AG10803 (cell line): Measurements from ENCODE around the gene GNLY.
"Not testable (repeated sequence)": the region's sequence is repeated elsewhere in the genome, so short reads cannot be mapped to it uniquely, and the experiment has no call there.

Source experiments
- DNase-seq: peaks from one replicate; pipeline ENCODE4 v3.0.0; 2010; ENCODE audit warnings: low read depth
- H3K4me3 ChIP-seq: 2 replicates; pipeline ENCODE4 v1.5.1; 2011; ENCODE audit warnings: mild to moderate bottlenecking, low read length, control low read depth
- TF ChIP-seq, protein P1 (sequence below): conservative IDR thresholded peaks from 2 replicates; pipeline ENCODE4 v1.5.1; 2011; ENCODE audit warnings: mild to moderate bottlenecking, low read length, control low read depth, inconsistent platforms

Gene GNLY

DNA sequence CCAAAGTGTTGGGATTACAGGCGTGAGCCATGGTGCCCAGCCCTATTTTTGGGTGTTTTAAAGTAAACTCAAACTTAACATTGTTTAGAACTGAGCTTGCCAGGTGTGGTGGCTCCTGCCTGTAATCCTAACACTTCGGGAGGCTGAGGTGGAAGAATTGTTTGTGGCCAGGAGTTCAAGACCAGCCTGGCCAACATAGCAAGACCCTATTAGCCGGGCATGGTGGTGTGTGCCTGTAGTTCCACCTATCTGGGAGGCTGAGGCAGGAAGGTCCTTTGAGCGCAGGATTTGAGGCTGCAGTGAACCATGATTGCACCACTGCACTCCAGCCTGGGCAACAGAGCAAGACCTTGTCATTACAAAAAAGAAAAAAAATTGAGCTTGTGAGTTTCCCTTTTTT lies 43.7 kb upstream of the GNLY start:
- H3K4me3 ChIP-seq = no peak overlapping the region
- no peak for DNase-seq
- TF ChIP-seq, protein P1, sequence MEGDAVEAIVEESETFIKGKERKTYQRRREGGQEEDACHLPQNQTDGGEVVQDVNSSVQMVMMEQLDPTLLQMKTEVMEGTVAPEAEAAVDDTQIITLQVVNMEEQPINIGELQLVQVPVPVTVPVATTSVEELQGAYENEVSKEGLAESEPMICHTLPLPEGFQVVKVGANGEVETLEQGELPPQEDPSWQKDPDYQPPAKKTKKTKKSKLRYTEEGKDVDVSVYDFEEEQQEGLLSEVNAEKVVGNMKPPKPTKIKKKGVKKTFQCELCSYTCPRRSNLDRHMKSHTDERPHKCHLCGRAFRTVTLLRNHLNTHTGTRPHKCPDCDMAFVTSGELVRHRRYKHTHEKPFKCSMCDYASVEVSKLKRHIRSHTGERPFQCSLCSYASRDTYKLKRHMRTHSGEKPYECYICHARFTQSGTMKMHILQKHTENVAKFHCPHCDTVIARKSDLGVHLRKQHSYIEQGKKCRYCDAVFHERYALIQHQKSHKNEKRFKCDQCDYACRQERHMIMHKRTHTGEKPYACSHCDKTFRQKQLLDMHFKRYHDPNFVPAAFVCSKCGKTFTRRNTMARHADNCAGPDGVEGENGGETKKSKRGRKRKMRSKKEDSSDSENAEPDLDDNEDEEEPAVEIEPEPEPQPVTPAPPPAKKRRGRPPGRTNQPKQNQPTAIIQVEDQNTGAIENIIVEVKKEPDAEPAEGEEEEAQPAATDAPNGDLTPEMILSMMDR = no peak

DNA sequence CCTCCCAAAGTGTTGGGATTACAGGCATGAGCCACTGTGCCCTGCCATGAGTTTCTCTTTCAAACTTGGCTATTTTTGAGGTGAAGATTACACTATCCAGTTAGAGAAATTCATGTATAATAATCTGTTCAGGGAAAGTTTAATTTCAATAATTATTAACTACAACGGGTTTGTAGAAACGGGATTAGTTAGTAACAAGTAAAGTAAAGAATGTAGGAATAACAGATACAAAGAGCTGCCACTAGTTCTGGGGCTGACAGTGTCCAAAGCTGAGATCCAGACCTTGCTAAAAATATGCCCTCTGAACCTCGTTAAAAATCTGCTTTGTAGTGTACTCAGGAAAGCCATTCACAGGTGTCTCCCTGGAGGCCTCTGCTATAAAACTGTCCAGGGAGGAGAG lies 43.1 kb upstream of the GNLY start:
- DNase-seq = no peak
- H3K4me3 ChIP-seq = no peak overlapping the region
- TF ChIP-seq, protein P1 = no peak

DNA sequence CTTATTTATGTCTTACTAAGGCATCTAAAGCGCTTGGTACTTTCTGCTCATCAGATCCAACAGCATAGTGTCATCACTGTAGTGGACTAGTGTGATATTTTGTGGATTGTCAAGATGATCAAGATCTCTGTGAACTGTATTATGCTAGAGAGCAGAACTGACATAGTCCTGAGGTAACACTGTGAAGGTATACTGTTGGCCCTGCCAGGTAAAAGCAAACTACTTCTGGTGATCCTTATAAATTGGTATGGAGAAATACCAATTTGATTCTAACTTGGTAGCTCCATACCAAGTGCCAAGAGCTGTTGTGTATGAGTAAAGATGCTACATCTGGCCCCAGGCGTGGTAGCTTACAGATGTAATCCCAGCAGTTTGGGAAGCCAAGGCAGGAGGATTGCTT lies 42.1 kb upstream of the GNLY start:
- H3K4me3 ChIP-seq = no peak overlapping the region
- TF ChIP-seq, protein P1 = no peak
- no peak for DNase-seq

DNA sequence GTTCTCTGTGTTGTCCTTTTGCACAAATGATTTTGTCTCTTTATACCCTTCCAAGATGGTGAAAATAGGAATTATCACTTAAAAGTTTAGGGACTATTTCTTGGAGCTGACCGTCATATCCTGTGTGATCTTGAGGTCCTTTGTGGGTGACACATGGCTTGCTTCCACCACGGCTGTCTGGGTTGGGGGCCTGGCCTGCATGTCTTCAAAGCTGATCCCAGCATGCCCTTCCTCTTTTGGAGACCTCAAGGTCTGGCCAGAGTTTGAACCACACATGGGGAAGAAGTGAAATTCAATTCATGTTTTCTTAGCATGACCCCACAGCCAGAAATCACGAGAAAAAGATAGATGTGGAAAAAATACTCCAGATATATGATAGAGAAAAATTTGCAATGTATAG lies 40.2 kb upstream of the GNLY start:
- no peak overlapping the region for H3K4me3 ChIP-seq
- TF ChIP-seq, protein P1 = no peak
- DNase-seq = no peak

DNA sequence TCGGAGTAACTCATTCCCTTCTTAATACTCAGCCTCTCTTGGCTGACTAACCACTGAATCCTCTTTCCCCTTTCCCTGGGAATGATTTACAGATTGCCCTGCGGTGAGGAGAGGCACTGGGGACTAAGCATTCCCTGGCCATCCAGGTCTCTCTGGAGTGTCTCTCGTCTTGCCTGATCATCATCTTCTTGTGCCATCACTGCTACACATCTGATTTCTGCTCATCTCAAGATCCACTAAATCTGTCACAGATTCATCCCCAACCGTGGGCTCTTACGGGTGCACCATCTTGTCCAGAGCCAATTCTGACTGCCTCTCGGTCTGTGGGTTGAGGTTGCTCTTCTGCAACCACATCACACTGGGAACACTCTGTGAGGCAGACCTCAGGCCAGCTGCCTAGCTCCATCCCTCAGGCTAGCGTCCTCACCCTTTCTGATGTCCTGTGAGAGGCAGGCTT lies 38.2 kb upstream of the GNLY start:
- DNase-seq = peak; percentile 86
- H3K4me3 ChIP-seq = no peak overlapping the region
- TF ChIP-seq, protein P1 = no peak

DNA sequence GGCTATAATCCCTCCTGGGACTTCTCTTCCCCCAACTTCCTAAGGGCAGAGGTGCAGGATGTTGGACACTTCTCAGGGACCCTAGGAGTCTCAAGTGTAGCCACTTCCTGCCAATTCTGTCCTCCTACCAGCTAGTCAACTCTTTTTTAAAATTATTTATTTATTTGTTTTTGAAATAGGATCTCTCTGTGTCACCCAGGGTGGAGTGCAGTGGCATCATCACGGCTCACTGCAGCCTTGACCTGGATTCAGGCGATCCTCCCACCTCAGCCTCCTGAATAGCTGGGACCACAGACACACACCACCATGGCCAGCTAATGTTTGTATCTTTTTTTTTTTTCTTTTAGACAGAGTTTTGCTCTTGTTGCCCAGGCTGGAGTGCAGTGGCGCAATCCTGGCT lies 37.7 kb upstream of the GNLY start:
- no peak for DNase-seq
- TF ChIP-seq, protein P1 = no peak
- no peak overlapping the region for H3K4me3 ChIP-seq

DNA sequence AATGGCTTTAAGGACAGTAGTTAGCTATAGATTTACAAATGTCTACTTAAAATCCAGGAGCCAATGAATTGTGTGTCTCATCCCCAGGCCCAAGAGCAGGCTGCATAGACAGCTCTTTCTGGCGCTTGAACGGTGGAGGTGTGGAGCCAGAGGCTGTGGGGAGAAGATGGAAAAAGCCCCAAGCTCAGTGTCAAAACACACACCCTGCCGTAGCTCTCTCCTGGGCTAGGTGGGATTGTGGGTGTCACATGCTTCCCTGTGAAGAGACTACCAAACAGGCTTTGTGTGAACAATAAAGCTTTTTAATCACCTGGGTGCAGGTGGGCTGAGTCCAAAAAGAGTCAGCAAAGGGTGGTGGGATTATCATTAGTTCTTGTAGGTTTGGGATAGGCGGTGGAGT lies 36.8 kb upstream of the GNLY start:
- DNase-seq, H3K4me3 ChIP-seq: not testable (repeated sequence)

DNA sequence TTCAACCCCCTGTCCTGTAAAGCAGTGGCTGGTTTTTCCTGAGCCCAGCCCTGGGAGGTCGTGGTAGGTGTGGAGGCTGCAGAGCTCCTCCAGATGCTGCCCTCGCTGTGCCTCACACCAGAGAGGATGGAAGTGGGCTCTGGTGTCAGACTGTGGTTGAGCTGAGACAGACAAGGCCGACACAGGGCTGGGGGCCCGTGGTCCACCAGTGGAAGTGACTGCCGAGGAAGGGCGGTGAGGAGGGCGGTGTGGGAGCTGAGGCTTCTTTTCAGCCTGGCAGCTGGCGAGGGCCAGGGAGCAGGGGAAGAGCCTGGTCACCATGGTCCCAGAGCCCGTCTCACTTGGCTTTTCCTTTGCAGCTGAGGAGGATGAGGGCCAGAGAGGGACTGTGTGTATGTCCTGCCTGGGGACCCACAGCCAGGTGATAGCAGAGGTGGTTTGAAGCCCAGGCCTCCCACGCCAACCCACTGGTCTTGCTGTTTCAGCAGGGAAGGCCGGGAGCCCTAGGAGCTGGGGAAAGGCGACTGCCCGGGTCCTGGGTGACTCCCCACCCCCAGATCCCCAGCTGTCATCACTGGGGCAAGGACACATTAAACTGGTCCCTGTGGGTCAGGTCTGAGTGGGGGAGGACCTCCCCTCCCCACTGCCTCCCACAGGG lies 34.7 kb upstream of the GNLY start:
- no peak overlapping the region for H3K4me3 ChIP-seq
- no peak for DNase-seq
- TF ChIP-seq, protein P1 = no peak

DNA sequence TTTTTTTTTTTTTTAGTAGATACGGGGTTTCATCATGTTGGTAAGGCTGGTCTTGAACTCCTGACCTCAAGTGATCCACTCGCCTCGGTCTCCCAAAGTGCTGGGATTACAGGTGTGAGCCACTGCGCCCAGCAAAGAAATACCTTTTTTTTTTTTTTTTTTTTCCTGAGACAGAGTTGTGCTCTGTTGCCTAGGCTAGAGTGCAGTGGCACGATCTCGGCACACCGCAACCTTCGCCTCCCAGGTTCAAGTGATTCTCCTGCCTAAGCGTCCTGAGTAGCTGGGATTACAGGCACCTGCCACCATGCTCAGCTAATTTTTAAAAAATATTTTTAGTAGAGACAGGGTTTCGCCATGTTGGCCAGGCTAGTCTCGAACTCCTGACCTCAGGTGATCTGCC lies 33.9 kb upstream of the GNLY start:
- not testable (repeated sequence) for H3K4me3 ChIP-seq, DNase-seq
